Activated CD8-positive, alpha-beta T cell treated with anti-CD3 and anti-CD28 coated beads, Interleukin-2, amount 10 ng/mL, durations not matched to agents 7 days and 5 days (primary cell): ENCODE measurements around the gene POLR3H. TPM values are rescaled to one million over a fixed set of nuclear protein-coding genes. Genes with fewer than 3 reads are reported as not detected.
"Not testable (repeated sequence)": the region's sequence is repeated elsewhere in the genome, so short reads cannot be mapped to it uniquely, and the experiment has no call there.

Source experiments
- ATAC-seq: fragments of 150-1000 bp; cut with Tn5 transposase; one replicate; pipeline ENCODE4 v1.10.0; 2021; ENCODE audit warnings: moderate library complexity
- CTCF ChIA-PET: fragments of 350-600 bp; sonication (Branson Sonifier 250); formaldehyde crosslinking; loops from one replicate; lab custom pipeline; 2021; ENCODE audit warnings: antibody characterized with exemption; lab: Charles Lee
- POLR2A ChIA-PET: fragments of 350-600 bp; sonication (Branson Sonifier 250); formaldehyde crosslinking; loops from one replicate; lab custom pipeline; 2021; ENCODE audit warnings: antibody characterized with exemption; lab: Charles Lee
- DNase-seq: peaks from one replicate; pipeline ENCODE4 v3.0.0-alpha.2; 2020
- H3K27ac Mint-ChIP-seq: one replicate; pipeline ENCODE4 v1.8.0; 2021; ENCODE audit warnings: mild to moderate bottlenecking, mixed read lengths
- H3K27me3 Mint-ChIP-seq: one replicate; pipeline ENCODE4 v1.8.0; 2021; ENCODE audit warnings: low read depth, mixed read lengths
- H3K36me3 Mint-ChIP-seq: one replicate; pipeline ENCODE4 v1.8.0; 2021; ENCODE audit warnings: low read depth, mixed read lengths
- H3K4me1 Mint-ChIP-seq: one replicate; pipeline ENCODE4 v1.8.0; 2021; ENCODE audit warnings: low read depth, mixed read lengths
- H3K4me3 Mint-ChIP-seq: one replicate; pipeline ENCODE4 v1.8.0; 2021; ENCODE audit warnings: mild to moderate bottlenecking, mixed read lengths
- H3K9me3 Mint-ChIP-seq: one replicate; pipeline ENCODE4 v1.8.0; 2022; ENCODE audit warnings: mixed read lengths; ENCODE audit not compliant: insufficient read depth
- total RNA-seq, 2 experiments: library from RNA; stranded (reverse); gene quantifications; one replicate each; pipeline ENCODE4 v1.2.3, GENCODE V29; 2021

Gene POLR3H
- total RNA-seq, 2 experiments from 2014 or later, result 31.3 to 31.9 TPM

DNA sequence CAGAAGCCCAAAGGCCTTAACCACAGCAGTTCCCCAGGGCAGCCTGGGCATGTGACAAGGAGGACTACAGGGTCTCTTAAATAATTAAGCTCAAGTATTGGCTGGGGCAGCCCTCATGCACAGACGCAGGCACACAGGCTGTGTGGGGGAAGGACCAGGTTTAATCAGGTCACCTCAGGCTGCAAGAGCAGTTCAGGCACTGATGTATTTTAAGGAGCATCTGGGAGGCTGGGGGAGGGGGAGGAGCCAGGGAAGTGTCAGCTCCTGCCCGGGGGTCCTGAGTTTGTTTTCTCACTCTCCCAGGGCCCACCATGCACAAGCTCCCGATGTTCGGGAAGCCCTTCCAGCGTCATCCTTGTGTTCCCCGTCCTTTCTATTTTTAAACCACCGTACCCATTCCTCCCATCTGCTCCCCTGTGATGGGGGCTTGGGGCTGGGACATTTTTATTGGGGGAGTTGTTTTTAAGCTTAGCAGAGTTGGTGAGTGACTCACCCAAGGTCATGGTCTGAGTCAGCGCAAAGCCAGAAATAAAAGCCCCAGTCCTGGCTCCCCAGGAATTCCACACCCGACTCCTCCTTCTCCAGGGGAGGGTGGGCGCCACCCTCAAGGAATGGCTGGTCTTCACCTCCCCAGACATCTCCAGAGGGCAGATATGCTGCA is 18.9 kb upstream of the POLR3H start:
- Mint-ChIP-seq H3K9me3 (no peaks in the 10 kb centered on the region), H3K4me3 (no peak overlapping the region), H3K36me3 (no peaks in the 10 kb centered on the region), H3K27ac (no peak overlapping the region), H3K4me1 (peaks cover 4% of the 10 kb centered on the region), H3K27me3 (peaks cover 21% of the 10 kb centered on the region)
- CTCF ChIA-PET, result no interaction called here
- ATAC-seq (no peak), DNase-seq (no peak)
- POLR2A ChIA-PET, result interaction anchor here (1.0 kb wide), 1 partner anchor 27 kb away, joined by 3 read pairs; the partner anchor contains the start of gene PMM1

DNA sequence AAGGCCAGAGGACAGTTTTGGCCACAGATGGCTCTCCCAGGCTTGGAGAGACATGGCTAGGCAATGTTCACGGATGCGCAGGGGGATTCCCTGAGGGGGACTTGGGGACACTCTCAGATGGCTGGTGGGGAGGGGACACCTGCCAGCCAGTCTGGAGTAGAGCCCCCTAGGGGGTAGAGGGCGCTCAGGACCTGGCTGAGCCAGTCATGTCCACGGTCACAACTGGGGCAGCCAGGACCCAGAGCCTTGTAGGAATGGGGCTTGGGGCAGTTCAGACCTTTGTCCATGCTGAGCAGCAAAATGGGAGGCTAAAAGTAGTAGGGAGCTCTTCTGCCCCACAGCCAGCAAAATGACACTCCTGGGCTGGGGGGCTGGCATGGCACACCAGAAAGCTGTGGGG is 18.2 kb upstream of the POLR3H start:
- CTCF ChIA-PET, result no interaction called here
- H3K4me1 Mint-ChIP-seq, result peaks cover 7% of the 10 kb centered on the region

DNA sequence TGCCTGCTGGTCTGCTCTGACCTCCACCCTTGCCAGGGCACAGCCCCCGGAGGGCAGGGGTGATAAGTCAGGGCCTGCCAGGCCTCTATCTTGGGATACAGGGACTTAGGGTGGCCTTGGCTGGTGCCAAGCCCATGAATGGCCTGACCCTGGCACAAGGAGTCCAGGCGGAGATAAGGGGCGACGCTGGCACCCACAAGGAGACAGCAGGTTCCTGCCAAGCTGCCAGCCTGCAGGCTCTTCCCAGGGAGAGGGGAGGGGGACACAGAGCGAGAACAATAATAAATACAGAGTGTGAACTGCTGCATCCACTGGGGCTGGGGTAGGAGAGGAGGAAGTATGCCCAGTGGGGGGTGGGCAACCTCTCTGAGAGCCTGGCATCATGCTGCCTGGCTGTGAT is 17.5 kb upstream of the POLR3H start:
- Mint-ChIP-seq H3K27me3 (peaks cover 21% of the 10 kb centered on the region), H3K4me1 (peaks cover 10% of the 10 kb centered on the region), H3K4me3 (no peak overlapping the region), H3K9me3 (no peaks in the 10 kb centered on the region), H3K27ac (no peak overlapping the region), H3K36me3 (no peaks in the 10 kb centered on the region)
- ChIA-PET POLR2A (no interaction called here), CTCF (no interaction called here)
- ATAC-seq (no peak), DNase-seq (no peak)

More for the DNA sequence above, 18.2 kb upstream of the POLR3H start:
- DNase-seq (no peak), ATAC-seq (no peak)
- H3K36me3 Mint-ChIP-seq, result no peaks in the 10 kb centered on the region
- no peak overlapping the region for H3K27ac Mint-ChIP-seq
- H3K27me3 Mint-ChIP-seq, result peaks cover 19% of the 10 kb centered on the region
- H3K4me3 Mint-ChIP-seq, result no peak overlapping the region
- no peaks in the 10 kb centered on the region for H3K9me3 Mint-ChIP-seq
- POLR2A ChIA-PET, result interaction anchor here (1.0 kb wide), 1 partner anchor 27 kb away, joined by 3 read pairs; the partner anchor contains the start of gene PMM1

DNA sequence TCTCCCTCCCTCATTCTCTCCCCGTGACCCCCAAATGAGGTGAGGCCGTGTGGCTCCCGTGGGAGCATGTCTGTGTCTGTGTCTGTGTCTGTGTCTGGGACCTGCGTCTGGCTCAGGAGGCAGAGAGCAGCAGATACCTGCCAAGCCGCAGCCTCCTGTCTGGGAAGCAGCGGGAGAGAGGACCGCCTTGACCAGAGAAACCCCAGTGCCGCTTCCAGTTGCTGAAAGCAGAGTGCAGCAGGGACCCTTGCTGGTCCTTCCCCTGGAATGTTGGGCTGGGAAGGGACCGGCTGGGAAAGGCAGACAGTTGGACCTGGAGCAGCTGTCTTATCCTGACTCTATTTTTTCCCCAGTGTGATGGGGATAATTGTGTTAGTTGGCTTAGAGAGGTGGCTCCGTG is 17.1 kb upstream of the POLR3H start:
- H3K9me3 Mint-ChIP-seq, result no peaks in the 10 kb centered on the region
- H3K4me3 Mint-ChIP-seq, result no peak overlapping the region
- DNase-seq (no peak), ATAC-seq (no peak)
- no peaks in the 10 kb centered on the region for H3K36me3 Mint-ChIP-seq
- CTCF ChIA-PET, result no interaction called here
- H3K27me3 Mint-ChIP-seq, result peaks cover 24% of the 10 kb centered on the region
- H3K4me1 Mint-ChIP-seq, result peaks cover 10% of the 10 kb centered on the region
- POLR2A ChIA-PET, result no interaction called here
- H3K27ac Mint-ChIP-seq, result no peak overlapping the region

DNA sequence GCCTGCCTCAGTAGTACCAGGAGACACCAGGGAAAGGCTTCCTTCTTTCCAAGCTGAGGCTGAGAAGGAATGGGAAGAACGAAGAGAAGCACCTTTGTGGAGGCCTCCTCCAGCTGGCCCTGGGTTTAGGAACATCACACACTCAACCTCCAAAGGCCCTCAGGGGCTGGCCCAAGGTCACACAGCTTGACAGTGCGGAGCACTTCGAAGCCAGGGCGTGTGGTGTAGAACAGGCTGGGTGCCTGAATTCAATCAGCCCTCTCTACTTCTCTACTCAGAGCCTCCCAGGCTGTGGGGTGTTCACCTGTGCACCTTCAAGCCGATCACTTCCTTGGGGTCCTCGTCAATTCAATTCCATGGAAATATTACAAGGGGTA is 15.8 kb upstream of the POLR3H start:
- no peak for ATAC-seq
- H3K27me3 Mint-ChIP-seq, result peaks cover 25% of the 10 kb centered on the region
- no peaks in the 10 kb centered on the region for H3K9me3 Mint-ChIP-seq
- no peaks in the 10 kb centered on the region for H3K36me3 Mint-ChIP-seq
- DNase-seq, result no peak
- H3K4me1 Mint-ChIP-seq, result peaks cover 6% of the 10 kb centered on the region
- no peak overlapping the region for H3K27ac Mint-ChIP-seq
- POLR2A ChIA-PET, result no interaction called here
- H3K4me3 Mint-ChIP-seq, result no peak overlapping the region
- CTCF ChIA-PET, result no interaction called here

DNA sequence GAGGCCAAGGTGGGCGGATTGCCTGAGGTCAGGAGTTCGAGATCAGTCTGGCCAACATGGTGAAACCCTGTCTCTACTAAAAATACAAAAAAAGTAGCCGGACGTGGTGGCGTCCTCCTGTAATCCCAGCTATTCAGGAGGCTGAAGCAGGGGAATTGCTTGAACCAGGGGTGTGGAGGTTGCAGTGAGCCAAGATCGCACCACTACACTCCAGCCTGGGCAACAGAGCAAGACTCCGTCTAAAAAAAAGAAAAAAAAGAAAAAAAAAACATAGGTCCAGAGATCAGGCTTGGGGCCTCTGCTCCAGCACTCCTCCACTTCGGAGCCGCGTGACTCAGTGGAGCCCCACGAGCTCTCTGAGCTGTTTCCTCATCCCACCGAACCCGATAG is 14.0 kb upstream of the POLR3H start:
- ATAC-seq, H3K27ac Mint-ChIP-seq, H3K4me1 Mint-ChIP-seq, H3K4me3 Mint-ChIP-seq, H3K9me3 Mint-ChIP-seq, DNase-seq, H3K36me3 Mint-ChIP-seq, POLR2A ChIA-PET: not testable (repeated sequence)
- CTCF ChIA-PET, result interaction anchor here (1.2 kb wide), 1 partner anchor 155 kb away, joined by 4 read pairs; no protein-coding TSS in a partner anchor
- H3K27me3 Mint-ChIP-seq, result peaks cover 27% of the 10 kb centered on the region

DNA sequence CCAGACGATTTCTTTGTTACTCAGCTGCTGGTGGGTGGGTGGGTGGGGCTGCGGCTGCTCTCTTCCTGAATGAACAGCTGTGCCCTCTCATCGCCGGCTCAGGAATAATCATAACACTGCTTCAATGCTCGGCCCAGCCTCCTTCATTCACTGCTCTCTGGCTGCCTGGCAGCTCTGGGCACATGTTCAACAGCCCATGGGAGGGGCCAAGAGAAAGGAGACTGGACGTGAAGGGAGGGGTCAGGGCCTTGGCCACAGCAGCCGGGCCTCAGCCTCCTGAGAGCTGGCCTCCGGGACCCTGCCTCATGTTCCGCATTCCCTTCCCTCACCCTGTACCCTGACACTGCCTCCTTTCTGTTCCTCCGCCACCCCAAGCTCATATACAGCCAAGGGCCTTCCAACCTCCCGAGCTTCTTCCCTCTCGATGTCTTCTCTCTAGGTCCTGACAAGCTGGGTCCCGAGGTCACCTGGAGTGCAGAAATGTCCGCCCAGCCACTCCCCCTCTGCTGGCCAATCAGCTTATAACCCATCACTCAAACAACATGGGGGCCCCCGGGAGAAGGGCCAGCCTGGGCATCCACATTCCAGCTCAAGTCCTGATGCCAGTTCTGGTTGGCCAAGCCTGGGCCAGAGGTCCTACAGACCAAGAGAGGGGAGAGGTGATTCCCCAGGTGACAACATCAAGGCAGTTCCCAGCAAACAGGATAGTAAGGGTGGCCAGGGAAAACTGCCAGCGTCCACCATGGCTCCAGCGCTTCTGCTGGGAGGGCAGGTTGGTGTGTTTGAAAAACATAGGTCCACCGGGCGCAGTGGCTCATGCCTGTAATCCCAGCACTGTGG is 13.4 kb upstream of the POLR3H start:
- Mint-ChIP-seq H3K4me1 (peaks cover 6% of the 10 kb centered on the region), H3K36me3 (no peaks in the 10 kb centered on the region), H3K27ac (no peak overlapping the region), H3K4me3 (no peak overlapping the region), H3K27me3 (peaks cover 27% of the 10 kb centered on the region), H3K9me3 (no peaks in the 10 kb centered on the region)
- POLR2A ChIA-PET, result no interaction called here
- DNase-seq, result no peak
- no peak for ATAC-seq
- CTCF ChIA-PET, result interaction anchor here (0.8 to 1.6 kb wide), 4 partner anchors 25 to 154 kb away, joined by 3 to 4 read pairs (median 4); partner anchors contain the start of gene PMM1

DNA sequence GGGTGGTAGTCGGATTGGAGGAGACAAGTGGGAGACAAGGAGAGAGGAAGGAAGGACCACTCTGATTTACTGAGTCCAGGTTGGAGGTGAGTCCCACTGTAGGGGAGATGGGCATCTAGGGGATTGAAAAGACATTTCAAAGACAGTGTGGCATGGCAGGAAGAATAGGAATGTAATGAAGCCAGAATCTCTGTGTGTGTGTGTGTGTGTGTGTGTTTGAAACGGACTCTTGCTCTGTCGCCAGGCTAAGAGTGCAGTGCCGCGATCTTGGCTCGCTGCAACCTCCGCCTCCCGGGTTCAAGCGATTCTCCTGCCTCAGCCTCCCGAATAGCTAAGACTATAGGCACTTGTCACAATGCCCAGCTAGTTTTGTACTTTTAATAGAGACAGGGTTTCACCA is 12.3 kb upstream of the POLR3H start:
- ATAC-seq (no peak), DNase-seq (no peak)
- no peaks in the 10 kb centered on the region for H3K36me3 Mint-ChIP-seq
- ChIA-PET POLR2A (no interaction called here), CTCF (interaction anchor here (1.3 to 1.6 kb wide), 2 partner anchors 33 to 40 kb away, joined by 4 read pairs; partner anchors contain the start of gene PMM1)
- H3K4me3 Mint-ChIP-seq, result no peak overlapping the region
- no peak overlapping the region for H3K27ac Mint-ChIP-seq
- H3K4me1 Mint-ChIP-seq, result peaks cover 6% of the 10 kb centered on the region
- H3K27me3 Mint-ChIP-seq, result peaks cover 26% of the 10 kb centered on the region
- H3K9me3 Mint-ChIP-seq, result no peaks in the 10 kb centered on the region

DNA sequence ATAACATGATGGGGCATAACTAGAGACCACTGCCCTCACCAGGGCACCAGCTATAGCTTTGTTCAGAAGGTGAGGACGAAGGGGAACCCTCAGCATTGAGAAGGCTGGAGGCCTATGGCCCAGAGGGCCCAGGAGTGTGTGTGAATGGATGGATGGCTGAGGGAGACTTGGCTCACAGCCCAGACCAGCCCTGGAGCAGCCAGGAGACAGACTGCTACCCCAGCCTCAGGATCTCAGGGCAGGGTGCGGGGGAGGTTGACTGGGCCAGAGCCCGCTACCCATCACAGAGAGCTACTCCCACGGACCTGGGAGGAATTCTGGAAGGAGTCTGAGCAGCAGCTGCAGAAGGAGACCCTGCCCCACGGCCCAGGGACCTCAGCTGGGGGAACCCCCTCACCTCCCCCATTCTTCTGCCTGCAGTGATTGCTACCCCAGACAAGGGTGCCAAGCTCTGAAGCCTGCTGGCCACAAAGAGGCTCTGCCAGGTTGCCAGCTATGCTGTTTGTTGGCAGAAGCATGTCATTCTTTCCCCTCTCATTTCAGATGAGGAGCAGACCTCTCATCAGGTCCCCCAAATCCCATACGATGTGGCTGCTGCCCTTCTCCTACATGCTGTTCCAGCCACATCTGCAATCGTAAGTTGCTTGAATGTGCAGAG is 11.2 kb upstream of the POLR3H start:
- CTCF ChIA-PET, result interaction anchor here (0.9 to 1.2 kb wide), 2 partner anchors 29 to 111 kb away, joined by 3 to 4 read pairs; no protein-coding TSS in a partner anchor

DNA sequence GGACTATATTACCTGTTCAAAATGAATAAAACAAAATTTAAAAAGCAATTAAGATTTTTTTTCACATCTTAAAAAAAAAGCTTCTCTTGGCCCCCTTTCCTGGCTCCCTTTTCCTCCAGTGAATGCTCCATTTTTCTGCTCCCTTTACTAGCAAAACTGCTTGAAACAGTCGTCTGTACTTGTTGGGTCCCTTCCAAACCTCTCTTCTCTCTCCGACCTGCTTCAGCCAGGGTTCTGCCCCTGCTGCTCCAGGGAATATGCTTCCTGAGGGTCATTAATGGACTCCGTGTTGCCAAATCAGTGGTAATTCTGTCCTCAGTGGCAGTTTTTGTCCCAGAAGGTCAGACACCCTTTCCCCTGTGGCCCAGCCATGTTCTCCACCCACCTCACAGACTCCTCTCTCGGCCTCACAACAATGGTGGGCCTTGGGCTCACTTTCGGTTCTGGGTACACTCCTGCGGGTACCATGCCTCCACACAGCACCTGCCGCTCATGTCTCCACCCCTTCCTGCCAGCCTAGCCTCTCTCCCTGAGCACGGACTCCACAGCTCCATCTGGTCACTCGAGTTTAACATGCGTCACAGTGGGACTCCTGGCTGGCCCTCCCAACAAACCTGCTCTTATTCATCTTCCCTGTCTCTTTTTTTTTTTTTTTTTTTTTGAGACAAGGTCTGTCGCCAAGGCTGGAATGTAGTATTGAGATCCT is 7.8 kb upstream of the POLR3H start:
- POLR2A ChIA-PET, result no interaction called here
- Mint-ChIP-seq H3K27ac (no peak overlapping the region), H3K27me3 (peaks cover 11% of the 10 kb centered on the region), H3K9me3 (no peaks in the 10 kb centered on the region), H3K4me1 (peaks cover 2% of the 10 kb centered on the region), H3K36me3 (no peaks in the 10 kb centered on the region), H3K4me3 (no peak overlapping the region)
- DNase-seq, result no peak
- CTCF ChIA-PET, result no interaction called here
- ATAC-seq, result no peak

More for the DNA sequence above, 11.2 kb upstream of the POLR3H start:
- POLR2A ChIA-PET, result no interaction called here
- Mint-ChIP-seq H3K27ac (no peak overlapping the region), H3K4me1 (peaks cover 6% of the 10 kb centered on the region), H3K4me3 (no peak overlapping the region), H3K36me3 (no peaks in the 10 kb centered on the region), H3K27me3 (peaks cover 17% of the 10 kb centered on the region), H3K9me3 (no peaks in the 10 kb centered on the region)
- DNase-seq (no peak), ATAC-seq (no peak)

DNA sequence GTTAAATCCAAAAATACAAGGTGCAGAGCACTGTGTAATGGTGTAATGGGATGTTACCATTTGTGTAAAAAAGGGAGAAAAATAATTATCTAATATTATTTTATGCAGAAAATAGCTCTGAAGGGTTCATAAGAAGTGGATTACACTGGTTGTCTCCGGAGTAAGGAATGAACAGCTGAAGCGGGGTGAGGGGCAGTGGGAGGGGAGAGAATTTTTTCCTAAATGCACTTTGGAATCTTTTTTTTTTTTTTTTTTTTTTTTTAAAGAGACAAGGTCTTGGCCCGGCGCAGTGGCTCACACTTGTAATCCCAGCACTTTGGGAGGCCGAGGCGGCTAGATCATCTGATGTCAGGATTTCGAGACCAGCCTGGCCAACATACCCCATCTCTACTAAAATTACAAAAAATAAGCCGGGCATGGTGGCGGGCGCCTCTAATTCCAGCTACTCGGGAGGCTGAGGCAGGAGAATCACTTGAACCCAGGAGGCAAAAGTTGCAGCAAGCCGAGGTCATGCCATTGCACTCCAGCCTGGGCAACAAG is 6.8 kb upstream of the POLR3H start:
- Mint-ChIP-seq H3K4me3 (no peak overlapping the region), H3K9me3 (no peaks in the 10 kb centered on the region), H3K27ac (no peak overlapping the region), H3K4me1 (no peaks in the 10 kb centered on the region), H3K27me3 (peaks cover 5% of the 10 kb centered on the region), H3K36me3 (no peaks in the 10 kb centered on the region)
- no peak for DNase-seq
- POLR2A ChIA-PET, result no interaction called here
- CTCF ChIA-PET, result no interaction called here
- ATAC-seq, result no peak
